Measurements from ENCODE around the gene GDF10. TPM values are rescaled to one million over a fixed set of nuclear protein-coding genes. Genes with fewer than 3 reads are reported as not detected.

GDF10 gene
- total and polyA plus RNA-seq, 9 of the 15 experiments (the other 6 are each of a cell fraction or from before 2014, with no cell fraction given), result 0.03 to 0.20 (median 0.11) TPM; not detected in 6

- TF ChIP-seq MGA (IDR thresholded peaks at IDR 0.05), result peak; percentile 11; the same call in 1 of the 2 replicates
- no peak for TF ChIP-seq NEUROD1 (IDR thresholded peaks at IDR 0.05; ENCODE audit: borderline replicate concordance, low read depth, low read length, partially characterized antibody)
- TF ChIP-seq FOSL1 (tag; conservative IDR thresholded peaks at IDR 0.05), result no peak
- TF ChIP-seq JUND (IDR thresholded peaks at IDR 0.05; ENCODE audit: borderline replicate concordance, low read depth, low read length), result 0 out of 2 replicates have a peak, but pooled peaks have one; percentile 17
- no peak; the same call in 2 of the 3 replicates for TF ChIP-seq JUND (tag; IDR thresholded peaks at IDR 0.05; ENCODE audit: borderline replicate concordance, low read depth, low read length)
- no peak for TF ChIP-seq KDM1A (IDR thresholded peaks at IDR 0.05)
- TF ChIP-seq TFAM (CRISPR knock-in tag; conservative IDR thresholded peaks at IDR 0.05), result no peak
- peak; percentile 90 to 95 for TF ChIP-seq RAD21 (CRISPR knock-in tag; conservative IDR thresholded peaks at IDR 0.05 in 1 of 2, IDR thresholded peaks at IDR 0.05 in 1 of 2)
- peak; percentile 44 for TF ChIP-seq CREM (IDR thresholded peaks at IDR 0.05; ENCODE audit: low read depth)
- no peak for TF ChIP-seq PHB (CRISPR knock-in tag; IDR thresholded peaks at IDR 0.05)
- TF ChIP-seq CREB1 (IDR thresholded peaks at IDR 0.05), result no peak
- no peak for TF ChIP-seq CREB1 (CRISPR knock-in tag; IDR thresholded peaks at IDR 0.05)
- TF ChIP-seq ATF3 (IDR thresholded peaks at IDR 0.05), result no peak
- TF ChIP-seq ATF3 (CRISPR knock-in tag; conservative IDR thresholded peaks at IDR 0.05), result 0 out of 2 replicates have a peak, but pooled peaks have one; percentile 29
- no peak for TF ChIP-seq SNRNP70 (optimal IDR thresholded peaks at IDR 0.05; ENCODE audit: low read depth, low read length)
Measured at GRCh38 chr10:47311932-47312662, 12.1 kb downstream of the GDF10 start (continued).

Measured in K562 (cell line).